DOHH2 (cell line): ENCODE data around the gene TIMELESS.

Source experiments
- CTCF ChIP-seq: fragments of 200-600 bp; sonication (generic); IDR thresholded peaks from one replicate; pipeline ENCODE4 v1.5.1; 2014; ENCODE audit warnings: antibody characterized with exemption, mild to moderate bottlenecking, low read depth, low read length; ENCODE audit not compliant: poor library complexity, severe bottlenecking
- EZH2phosphoT487 ChIP-seq: fragments of 200-600 bp; sonication (generic); IDR thresholded peaks from 2 replicates; pipeline ENCODE4 v1.6.1; 2017; ENCODE audit warnings: borderline replicate concordance, mild to moderate bottlenecking, antibody characterized with exemption, low read length, moderate library complexity, mixed read lengths

DNA sequence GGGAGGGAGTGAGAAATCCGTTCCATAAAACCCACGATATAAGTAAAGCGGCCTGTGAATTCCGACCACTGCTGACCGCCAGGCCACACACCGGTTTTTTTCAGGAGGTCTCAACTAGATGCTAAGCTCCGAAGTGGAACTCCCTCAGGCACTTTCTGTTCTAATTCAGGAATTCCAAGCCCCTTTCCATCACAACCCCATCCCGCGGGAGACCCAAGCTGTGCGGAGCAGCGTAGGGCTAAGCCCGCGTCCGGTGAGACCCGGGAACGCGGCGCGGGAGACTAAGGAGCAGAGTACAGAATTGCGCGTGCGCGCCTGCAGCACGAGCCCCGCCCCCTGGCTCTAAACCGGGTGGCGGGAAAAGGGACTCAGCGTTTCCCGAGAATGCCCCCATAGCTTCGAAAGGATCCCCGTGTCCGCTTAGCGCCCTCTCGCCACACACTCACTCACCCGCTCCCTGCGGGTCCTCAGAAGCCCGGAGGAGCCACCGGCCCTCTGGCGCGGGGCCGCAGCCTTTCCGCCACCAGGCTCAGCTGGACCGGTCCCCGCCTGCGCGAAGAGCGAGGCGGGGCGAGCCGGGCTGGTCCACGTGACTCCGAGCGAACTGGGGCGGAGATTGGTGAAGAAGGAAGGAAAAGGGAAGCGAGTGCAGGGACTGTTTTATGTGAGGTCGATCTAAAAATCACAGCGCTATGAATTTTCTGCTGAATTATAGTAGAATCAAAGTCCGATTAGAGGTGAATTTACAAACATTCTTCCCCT, at the start of gene TIMELESS:
- TF ChIP-seq CTCF (no peak), EZH2phosphoT487 (no peak)
